Measurements from ENCODE around the gene OR7D4.

The OR7D4 gene

DNA sequence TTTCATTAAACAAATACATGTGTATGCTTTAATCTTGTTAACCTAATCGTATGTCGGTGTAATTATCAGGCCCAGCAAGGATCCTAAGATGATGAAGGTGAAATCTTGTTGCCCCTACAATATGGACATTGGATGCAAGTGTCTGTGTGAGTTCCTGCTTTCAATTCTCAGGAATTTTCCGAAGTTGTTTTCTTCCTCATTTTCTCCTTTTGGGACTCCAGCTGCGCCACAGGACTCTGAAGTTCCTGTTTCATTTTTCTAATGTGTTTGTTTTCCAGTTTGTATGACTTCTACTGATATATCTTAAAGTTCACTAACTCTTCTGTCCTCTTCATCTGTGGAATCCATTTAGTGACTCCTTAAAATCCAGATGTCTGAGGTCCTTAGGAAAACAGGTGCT, 52.5 kb downstream of the OR7D4 start:
- no peaks in the 10 kb centered on the region for H3K4me1 ChIP-seq
- intact Hi-C loops (cut with DNase I; ENCODE audit: low total_unique reads): no loop called here
- H3K36me3 ChIP-seq: peaks cover 51 to 63% (median 59%) of the 10 kb centered on the region in 3 donors
- H3K9me3 ChIP-seq: peaks cover 0 to 12% (median 4%) of the 10 kb centered on the region in 3 donors
- H3K27ac ChIP-seq: no peak overlapping the region
- DNase-seq: no peak
- H3K4me3 ChIP-seq: no peak overlapping the region
- TF ChIP-seq, protein P1, sequence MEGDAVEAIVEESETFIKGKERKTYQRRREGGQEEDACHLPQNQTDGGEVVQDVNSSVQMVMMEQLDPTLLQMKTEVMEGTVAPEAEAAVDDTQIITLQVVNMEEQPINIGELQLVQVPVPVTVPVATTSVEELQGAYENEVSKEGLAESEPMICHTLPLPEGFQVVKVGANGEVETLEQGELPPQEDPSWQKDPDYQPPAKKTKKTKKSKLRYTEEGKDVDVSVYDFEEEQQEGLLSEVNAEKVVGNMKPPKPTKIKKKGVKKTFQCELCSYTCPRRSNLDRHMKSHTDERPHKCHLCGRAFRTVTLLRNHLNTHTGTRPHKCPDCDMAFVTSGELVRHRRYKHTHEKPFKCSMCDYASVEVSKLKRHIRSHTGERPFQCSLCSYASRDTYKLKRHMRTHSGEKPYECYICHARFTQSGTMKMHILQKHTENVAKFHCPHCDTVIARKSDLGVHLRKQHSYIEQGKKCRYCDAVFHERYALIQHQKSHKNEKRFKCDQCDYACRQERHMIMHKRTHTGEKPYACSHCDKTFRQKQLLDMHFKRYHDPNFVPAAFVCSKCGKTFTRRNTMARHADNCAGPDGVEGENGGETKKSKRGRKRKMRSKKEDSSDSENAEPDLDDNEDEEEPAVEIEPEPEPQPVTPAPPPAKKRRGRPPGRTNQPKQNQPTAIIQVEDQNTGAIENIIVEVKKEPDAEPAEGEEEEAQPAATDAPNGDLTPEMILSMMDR (IDR thresholded peaks at IDR 0.05): no peak
- no peaks in the 10 kb centered on the region for H3K27me3 ChIP-seq

DNA sequence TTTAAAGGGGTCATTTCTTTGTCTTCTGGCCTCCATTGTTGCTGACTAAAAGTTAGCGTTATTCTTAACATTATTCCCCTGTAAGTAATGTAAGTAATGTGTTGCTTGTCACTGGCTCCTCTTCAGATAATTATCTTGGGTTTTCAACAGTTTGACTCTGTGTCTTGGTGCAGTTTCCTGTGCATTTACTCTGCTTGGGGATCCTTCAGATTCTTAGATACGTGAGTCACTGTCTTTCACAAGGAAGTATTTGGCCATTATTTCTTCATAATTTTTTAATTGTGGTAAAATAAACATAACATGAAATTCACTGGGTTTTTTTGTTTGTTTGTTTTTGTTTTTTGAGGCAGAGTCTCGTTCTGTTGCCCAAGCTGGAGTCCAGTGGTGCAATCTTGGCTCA, 54.1 kb downstream of the OR7D4 start:
- TF ChIP-seq, protein P1 (IDR thresholded peaks at IDR 0.05): no peak
- intact Hi-C loops (cut with DNase I; ENCODE audit: low total_unique reads): no loop called here
- DNase-seq: no peak
- H3K27ac ChIP-seq: no peak overlapping the region
- H3K4me3 ChIP-seq: no peak overlapping the region
- no peaks in the 10 kb centered on the region for H3K4me1 ChIP-seq
- H3K9me3 ChIP-seq: peaks cover 0 to 26% (median 14%) of the 10 kb centered on the region in 3 donors
- no peaks in the 10 kb centered on the region for H3K27me3 ChIP-seq
- peaks cover 67 to 79% (median 75%) of the 10 kb centered on the region in 3 donors for H3K36me3 ChIP-seq

DNA sequence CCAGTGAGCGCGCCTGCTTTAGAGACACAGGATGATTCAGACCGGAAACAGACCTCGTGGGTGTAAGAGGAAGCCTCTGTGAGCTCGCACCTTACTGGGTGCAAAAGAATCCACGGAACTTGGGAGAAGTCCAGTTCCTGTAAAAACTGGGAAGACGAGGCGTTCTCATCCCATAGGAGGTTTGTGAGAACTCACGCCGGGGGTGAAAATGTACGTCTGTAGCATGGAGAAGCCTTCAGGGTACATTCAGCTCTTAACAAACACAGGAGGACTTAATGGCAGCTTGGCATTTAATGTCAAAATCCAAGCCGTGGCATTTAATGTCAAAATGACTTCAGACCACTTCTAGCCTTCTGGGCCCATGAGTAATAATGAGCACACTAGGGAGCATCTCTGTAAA, 58.0 kb downstream of the OR7D4 start:
- Histone ChIP-seq H3K4me3 (no peak overlapping the region), H3K9me3 (peaks cover 0 to 33% (median 15%) of the 10 kb centered on the region in 3 donors), H3K4me1 (no peaks in the 10 kb centered on the region), H3K27ac (no peak overlapping the region), H3K36me3 (peaks cover 95 to 100% (median 99%) of the 10 kb centered on the region in 3 donors), H3K27me3 (no peaks in the 10 kb centered on the region)
- TF ChIP-seq, protein P1 (IDR thresholded peaks at IDR 0.05): no peak
- intact Hi-C loops (cut with DNase I; ENCODE audit: low total_unique reads): loop anchor here (5.0 kb wide), 1 partner anchor 159 kb away; no protein-coding TSS in a partner anchor
- DNase-seq: no peak
